H1 (cell line): ENCODE data around the gene TNPO3. TPM values are rescaled to one million over a fixed set of nuclear protein-coding genes. Genes with fewer than 3 reads are reported as not detected.

Experiments
- CTCF ChIA-PET: fragments of 300-600 bp; sonication (Branson Sonifier 250); formaldehyde crosslinking; loops from one replicate; lab custom pipeline; 2021; ENCODE audit not compliant: partially characterized antibody; lab: Charles Lee
- POLR2A ChIA-PET: fragments of 300-600 bp; sonication (Branson Sonifier 250); formaldehyde crosslinking; loops from one replicate; lab custom pipeline; 2021; ENCODE audit warnings: inconsistent platforms; ENCODE audit not compliant: partially characterized antibody; lab: Charles Lee
- DNase-seq, 2 experiments: peaks; one replicate each; pipeline versions ENCODE4 v3.0.0 to v3.0.0-alpha.2; 2010 to 2022; ENCODE audit warnings: low spot score in 2 of 2, low read depth in 1 of 2, mixed read lengths in 1 of 2
- FAIRE-seq: peaks from 2 replicates; lab custom pipeline; 2011; peaks lifted over from hg19 to GRCh38; lab: Jason Lieb, UNC
- H2AFZ ChIP-seq: 2 replicates; pipeline ENCODE4 v1.8.1; 2012; ENCODE audit warnings: low read length, inconsistent platforms
- H2AK5ac ChIP-seq: 2 replicates; pipeline ENCODE4 v1.6.1; 2013; ENCODE audit warnings: low read depth, low read length
- H2BK120ac ChIP-seq: replicated peaks from 2 replicates; pipeline ENCODE3; 2013; ENCODE audit warnings: low read depth, low read length, inconsistent platforms
- H2BK12ac ChIP-seq: 2 replicates; pipeline ENCODE4 v1.6.1; 2013; ENCODE audit warnings: low read depth, low read length
- H2BK15ac ChIP-seq: 2 replicates; pipeline ENCODE4 v1.6.1; 2013; ENCODE audit warnings: low read length
- H2BK20ac ChIP-seq: 2 replicates; pipeline ENCODE4 v1.6.1; 2013; ENCODE audit warnings: low read length
- H2BK5ac ChIP-seq: 2 replicates; pipeline ENCODE4 v1.6.1; 2013; ENCODE audit warnings: low read depth, low read length
- H3K14ac ChIP-seq: 2 replicates; pipeline ENCODE4 v1.6.1; 2013; ENCODE audit warnings: inconsistent platforms; ENCODE audit not compliant: insufficient read length
- H3K18ac ChIP-seq: 2 replicates; pipeline ENCODE4 v1.6.1; 2013; ENCODE audit warnings: low read length; ENCODE audit errors: extremely low read depth
- H3K23ac ChIP-seq: 2 replicates; pipeline ENCODE4 v1.6.1; 2013; ENCODE audit warnings: inconsistent platforms; ENCODE audit not compliant: insufficient read length
- H3K23me2 ChIP-seq: 2 replicates; pipeline ENCODE4 v1.6.1; 2013; ENCODE audit warnings: low read depth, low read length
- H3K27ac ChIP-seq: 2 replicates; pipeline ENCODE4 v1.6.1; 2011; ENCODE audit warnings: low read depth, low read length, inconsistent platforms
- H3K27me3 ChIP-seq, 4 experiments: replicated peaks in 1 of 4; 1 replicate in 1 of 4; 2 replicates in 3 of 4; pipeline versions ENCODE4 v1.6.1 to v1.8.1; 2011 to 2013; ENCODE audit warnings: low read length in 3 of 4, mild to moderate bottlenecking in 3 of 4, inconsistent platforms in 2 of 4, mixed read lengths in 2 of 4, moderate library complexity in 1 of 4; ENCODE audit not compliant: control insufficient read depth in 3 of 4, insufficient read depth in 3 of 4; ENCODE audit errors: extremely low read depth in 1 of 4
- H3K36me3 ChIP-seq, 4 experiments: 2 replicates each; pipeline versions ENCODE4 v1.6.1 to v1.8.1; 2011 to 2013; ENCODE audit warnings: mild to moderate bottlenecking in 4 of 4, low read length in 3 of 4, moderate library complexity in 2 of 4, control low read depth in 1 of 4, inconsistent platforms in 1 of 4; ENCODE audit not compliant: insufficient read depth in 4 of 4, control insufficient read depth in 2 of 4
- H3K4ac ChIP-seq: replicated peaks from 2 replicates; pipeline ENCODE3; 2013; ENCODE audit warnings: low read length, low read depth, mixed read lengths, inconsistent platforms; ENCODE audit not compliant: insufficient read length
- H3K4me1 ChIP-seq, 4 experiments: replicated peaks in 1 of 4; 1 replicate in 1 of 4; 2 replicates in 3 of 4; pipeline versions ENCODE4 v1.6.1 to v1.8.1; 2011 to 2013; ENCODE audit warnings: low read length in 3 of 4, inconsistent platforms in 2 of 4, mixed read lengths in 1 of 4; ENCODE audit not compliant: insufficient read depth in 4 of 4, control insufficient read depth in 3 of 4
- H3K4me2 ChIP-seq, 2 experiments: 2 replicates each; pipeline versions ENCODE4 v1.6.1 to v1.8.1; 2011 to 2013; ENCODE audit warnings: low read depth in 2 of 2, low read length in 2 of 2, control low read depth in 1 of 2, inconsistent platforms in 1 of 2, mild to moderate bottlenecking in 1 of 2; ENCODE audit not compliant: insufficient read depth in 1 of 2
- H3K4me3 ChIP-seq, 4 experiments: fragments of 200-600, 300-600 bp in 1 of 4; sonication (generic), shearing (Covaris generic), sonication (Bioruptor Twin) in 1 of 4; 2 replicates each; pipeline versions ENCODE4 v1.5.1 to v1.8.1; 2011 to 2016; ENCODE audit warnings: low read length in 4 of 4, low read depth in 3 of 4, control low read depth in 2 of 4, inconsistent platforms in 2 of 4, mild to moderate bottlenecking in 2 of 4, mixed read lengths in 1 of 4, moderate library complexity in 1 of 4; ENCODE audit not compliant: insufficient read depth in 2 of 4; ENCODE audit errors: extremely low read depth in 1 of 4
- H3K56ac ChIP-seq: replicated peaks from 2 replicates; pipeline ENCODE3; 2013; ENCODE audit warnings: low read depth, mild to moderate bottlenecking, mixed read lengths, low read length, inconsistent platforms; ENCODE audit not compliant: insufficient read length
- H3K79me1 ChIP-seq: 2 replicates; pipeline ENCODE4 v1.6.1; 2013; ENCODE audit warnings: low read depth, low read length, control low read depth
- H3K79me2 ChIP-seq, 2 experiments: 2 replicates each; pipeline versions ENCODE4 v1.6.1 to v1.8.1; 2012 to 2013; ENCODE audit warnings: low read length in 2 of 2, mild to moderate bottlenecking in 2 of 2, inconsistent platforms in 1 of 2; ENCODE audit not compliant: insufficient read depth in 2 of 2, control insufficient read depth in 1 of 2
- H3K9ac ChIP-seq, 4 experiments: replicated peaks in 1 of 4; 1 replicate in 1 of 4; 2 replicates in 3 of 4; pipeline versions ENCODE4 v1.6.1 to v1.8.1; 2011 to 2013; ENCODE audit warnings: low read depth in 3 of 4, low read length in 3 of 4, control low read depth in 2 of 4, mild to moderate bottlenecking in 2 of 4, moderate library complexity in 2 of 4, inconsistent platforms in 1 of 4; ENCODE audit errors: extremely low read depth in 1 of 4
- H3K9me3 ChIP-seq, 2 experiments: 2 replicates each; pipeline versions ENCODE4 v1.6.1 to v1.8.1; 2012 to 2013; ENCODE audit warnings: mild to moderate bottlenecking in 2 of 2, moderate library complexity in 2 of 2, control low read depth in 1 of 2, inconsistent platforms in 1 of 2, low read depth in 1 of 2, low read length in 1 of 2, mixed read lengths in 1 of 2; ENCODE audit not compliant: insufficient read depth in 2 of 2
- H4K20me1 ChIP-seq, 2 experiments: replicated peaks in 1 of 2; 2 replicates each; pipeline versions ENCODE3 to v1.8.1; 2011 to 2013; ENCODE audit warnings: inconsistent platforms in 2 of 2, low read length in 2 of 2, mild to moderate bottlenecking in 1 of 2; ENCODE audit not compliant: insufficient read depth in 2 of 2, control insufficient read depth in 1 of 2
- H4K5ac ChIP-seq: 2 replicates; pipeline ENCODE4 v1.6.1; 2013; ENCODE audit warnings: low read length, low read depth, mixed read lengths, inconsistent platforms; ENCODE audit not compliant: insufficient read length
- H4K8ac ChIP-seq: 2 replicates; pipeline ENCODE4 v1.8.0; 2013; ENCODE audit warnings: mild to moderate bottlenecking, moderate library complexity, low read length, inconsistent platforms; ENCODE audit not compliant: insufficient read depth; ENCODE audit errors: extremely low read depth
- H4K91ac ChIP-seq: replicated peaks from 2 replicates; pipeline ENCODE3; 2013; ENCODE audit warnings: low read length, mixed read lengths, inconsistent platforms; ENCODE audit not compliant: insufficient read length
- ATF2 ChIP-seq: IDR thresholded peaks from 2 replicates; pipeline ENCODE4 v1.6.1; 2012; ENCODE audit warnings: low read length, inconsistent platforms
- BACH1 ChIP-seq: IDR thresholded peaks from 2 replicates; pipeline ENCODE4 v1.6.1; 2012; ENCODE audit warnings: low read length, improper control_type of control experiment
- CBX5 ChIP-seq: fragments of 300-800, 300-1000 bp; sonication (generic); IDR thresholded peaks from 2 replicates; pipeline ENCODE4 v1.7.1; 2016; ENCODE audit warnings: antibody characterized with exemption, low read length, low read depth
- CREB1 ChIP-seq: IDR thresholded peaks from 2 replicates; pipeline ENCODE4 v1.6.1; 2012; ENCODE audit warnings: inconsistent platforms
- EP300 ChIP-seq, 2 experiments: IDR thresholded peaks; 1 replicate in 1 of 2; 2 replicates in 1 of 2; pipeline ENCODE4 v1.6.1; 2011 to 2012; ENCODE audit warnings: low read depth in 2 of 2, low read length in 2 of 2, mild to moderate bottlenecking in 2 of 2, borderline replicate concordance in 1 of 2, inconsistent platforms in 1 of 2, moderate library complexity in 1 of 2
- EZH2 ChIP-seq: fragments of 200-600 bp; sonication (generic); IDR thresholded peaks from 2 replicates; pipeline ENCODE4 v1.7.1; 2012; ENCODE audit warnings: low read depth, mild to moderate bottlenecking, moderate library complexity, low read length, inconsistent platforms; ENCODE audit not compliant: severe bottlenecking
- JUN ChIP-seq: IDR thresholded peaks from 2 replicates; pipeline ENCODE4 v1.6.1; 2011; ENCODE audit warnings: low read depth, mild to moderate bottlenecking, improper control_type of control experiment, low read length
- KDM4A ChIP-seq: IDR thresholded peaks from one replicate; pipeline ENCODE4 v1.7.1; 2012; ENCODE audit warnings: low read depth, mild to moderate bottlenecking, moderate library complexity, low read length, inconsistent platforms; ENCODE audit not compliant: severe bottlenecking
- MAX ChIP-seq: IDR thresholded peaks from 2 replicates; pipeline ENCODE4 v1.6.1; 2012; ENCODE audit warnings: inconsistent platforms
- POLR2A ChIP-seq, 2 experiments: IDR thresholded peaks; 1 replicate in 1 of 2; 2 replicates in 1 of 2; pipeline ENCODE4 v1.6.1; 2011; ENCODE audit warnings: low read depth in 2 of 2, low read length in 2 of 2, mild to moderate bottlenecking in 2 of 2; ENCODE audit errors: control extremely low read depth in 1 of 2
- SP4 ChIP-seq: IDR thresholded peaks from 2 replicates; pipeline ENCODE4 v1.6.1; 2012; ENCODE audit warnings: low read length, inconsistent platforms
- SRF ChIP-seq: IDR thresholded peaks from 2 replicates; pipeline ENCODE4 v1.6.1; 2011; ENCODE audit warnings: mild to moderate bottlenecking, low read depth, low read length, moderate library complexity
- WGBS, 2 experiments: shearing (Covaris generic) in 1 of 2; methylation state at CpG; one replicate each; pipeline versions ENCODE4 v1.1.6 to v1.1.7; 2013 to 2015; ENCODE audit warnings: low lambda C conversion rate in 2 of 2, mixed read lengths in 2 of 2, inconsistent platforms in 1 of 2, low coverage in 1 of 2, missing lambda C conversion rate in 1 of 2; ENCODE audit not compliant: insufficient replicate concordance in 2 of 2, insufficient coverage in 1 of 2, insufficient read length in 1 of 2; ENCODE audit errors: extremely low coverage in 1 of 2, missing lambda C conversion rate in 1 of 2; 5-methylcytosine and 5-hydroxymethylcytosine counted together
- polyA plus RNA-seq, 7 experiments: library from polyadenylated mRNA; depleted of rRNA in 3 of 7; stranded (reverse) in 5 of 7; unstranded in 2 of 7; fragments of >200 nt in 5 of 7; fragments of 200-250 nt in 2 of 7; gene quantifications; 1 replicate in 5 of 7; 2 replicates in 1 of 7; 4 replicates in 1 of 7; pipeline versions ENCODE4 v1.2.1 to v1.2.3, GENCODE V29; 2011 to 2013; ENCODE audit warnings: missing spikeins in 2 of 7, mixed read lengths in 2 of 7
- total RNA-seq: library from RNA; stranded (reverse); fragmentation: NEBNext Ultra II Directional; extraction: Animal tissue kit (Norgen Biotek cat#: 25700); gene quantifications from 2 replicates; pipeline ENCODE4 v1.2.1, GENCODE V29; 2021

The TNPO3 gene
- total and polyA plus RNA-seq, 2 of the 8 experiments (the other 6 are each of a cell fraction or from before 2014, with no cell fraction given): 67.6 to 99.2 TPM

DNA sequence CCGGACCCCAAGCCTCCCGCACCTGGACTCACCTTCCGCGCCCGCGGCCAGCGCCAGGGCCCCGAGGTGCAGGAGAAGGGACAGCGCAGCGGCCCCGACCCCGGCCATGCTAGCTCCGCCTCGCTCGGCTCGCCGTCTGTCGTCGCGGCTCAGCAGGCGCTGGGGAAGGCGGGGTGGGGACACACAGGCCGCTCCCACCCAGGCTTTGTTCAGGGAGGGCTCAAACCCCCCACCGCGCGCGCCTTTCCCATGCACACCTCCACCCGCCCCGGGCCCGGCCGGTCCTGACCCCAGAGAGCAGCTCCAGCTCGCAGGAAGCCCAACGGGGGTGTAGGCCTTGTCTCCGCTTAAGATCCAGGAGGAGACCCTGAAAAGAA, 144.4 kb downstream of the TNPO3 start, which contains the start of gene KCP:
Gene KCP, minus strand, starts transcription at position 141 of the 377 bp plus-strand sequence. Its CDS starts 33 bp downstream, at position 108.
- H2BK20ac ChIP-seq: no peak within 1 kb of the TSS
- H3K36me3 ChIP-seq: no peaks in the 10 kb centered on the region
- peak within 1 kb of the TSS; percentile 89 to 91 for H3K4me2 ChIP-seq
- H4K5ac ChIP-seq: peak within 1 kb of the TSS; percentile 36
- no peak for FAIRE-seq
- DNase-seq: peak in 1 of 2 experiments; percentile 72
- H3K27me3 ChIP-seq: peaks cover 19 to 59% (median 44%) of the 10 kb centered on the region in 4 experiments
- no peak within 1 kb of the TSS for H3K14ac ChIP-seq
- peaks cover 16% of the 10 kb centered on the region; the same call in 1 of the 2 replicates for H3K23me2 ChIP-seq
- H3K4ac ChIP-seq: no peak within 1 kb of the TSS
- H3K9ac ChIP-seq: no peak within 1 kb of the TSS
- CTCF ChIA-PET: interaction anchor here (0.5 to 4.5 kb wide), 18 partner anchors 8 to 1766 kb away, joined by 3 to 42 read pairs (median 3); no protein-coding TSS in a partner anchor
- H3K9me3 ChIP-seq: no peaks in the 10 kb centered on the region
- no peaks in the 10 kb centered on the region for H4K20me1 ChIP-seq
- H3K4me1 ChIP-seq: peaks cover 4 to 38% (median 20%) of the 10 kb centered on the region in 4 experiments
- peak within 1 kb of the TSS; percentile 37 to 67 (median 52) for H3K4me3 ChIP-seq
- POLR2A ChIA-PET: interaction anchor here (0.7 to 2.4 kb wide), 12 partner anchors 10 to 144 kb away, joined by 3 to 9 read pairs (median 4); partner anchors contain the start of gene TNPO3
- H2AFZ ChIP-seq: peak within 1 kb of the TSS; percentile 39; the same call in 1 of the 2 replicates
- H2BK120ac ChIP-seq: no peak within 1 kb of the TSS
- H2BK15ac ChIP-seq: 0 out of 2 replicates have a peak within 1 kb of the TSS, but pooled peaks have one; percentile 53
- H3K79me2 ChIP-seq: no peaks in the 10 kb centered on the region
- peak within 1 kb of the TSS; percentile 60 for H3K18ac ChIP-seq
- WGBS, 2 experiments: 8% methylated on average over 18 of the region's 34 CpGs; no CpG with 5 or more reads in 1 of the 2 experiments
- H2BK12ac ChIP-seq: peak within 1 kb of the TSS; percentile 80; the same call in 1 of the 2 replicates
- no peak within 1 kb of the TSS for H3K27ac ChIP-seq
- no peak within 1 kb of the TSS for H3K23ac ChIP-seq
- H2AK5ac ChIP-seq: no peak within 1 kb of the TSS
- H4K8ac ChIP-seq: peak within 1 kb of the TSS; percentile 42
- H3K56ac ChIP-seq: no peak within 1 kb of the TSS
- no peaks in the 10 kb centered on the region for H3K79me1 ChIP-seq
- H2BK5ac ChIP-seq: 0 out of 2 replicates have a peak within 1 kb of the TSS, but pooled peaks have one; percentile 52
- no peak within 1 kb of the TSS for H4K91ac ChIP-seq
- TF ChIP-seq SP4: no peak
- TF ChIP-seq MAX: no peak; the same call in 1 of the 2 replicates
- no peak for TF ChIP-seq BACH1
- TF ChIP-seq SRF: no peak
- TF ChIP-seq CBX5: no peak
- TF ChIP-seq EP300 (IDR thresholded peaks at IDR 0.05; ENCODE audit: borderline replicate concordance in 1 of 2, low read depth in 2 of 2, low read length in 2 of 2): no peak
- no peak for TF ChIP-seq ATF2
- no peak for TF ChIP-seq JUN
- TF ChIP-seq POLR2A (IDR thresholded peaks at IDR 0.05; ENCODE audit: control extremely low read depth in 1 of 2, low read depth in 2 of 2, low read length in 2 of 2): no peak
- TF ChIP-seq KDM4A: peak; percentile 75
- TF ChIP-seq CREB1: no peak
- peak; percentile 61 for TF ChIP-seq EZH2
